Mesenteric fat pad (tissue), 1 donor: ENCODE measurements around the gene LIPT2. TPM values are rescaled to one million over a fixed set of nuclear protein-coding genes. Genes with fewer than 3 reads are reported as not detected.

ENCODE experiments used
- DNase-seq: peaks from one replicate; pipeline ENCODE4 v3.0.0-alpha.2; 2020; ENCODE audit warnings: low spot score
- total RNA-seq: library from RNA; stranded (reverse); fragmentation: NEBNext Ultra II Directional; extraction: Animal tissue kit (Norgen Biotek cat#: 25700); gene quantifications from one replicate; pipeline ENCODE4 v1.2.1, GENCODE V29; 2021
- donor health status: DM: yes; HTN: yes; CAD: no.

Gene LIPT2
- total RNA-seq, 1 donor from 2014 or later: 1.3 TPM

DNA sequence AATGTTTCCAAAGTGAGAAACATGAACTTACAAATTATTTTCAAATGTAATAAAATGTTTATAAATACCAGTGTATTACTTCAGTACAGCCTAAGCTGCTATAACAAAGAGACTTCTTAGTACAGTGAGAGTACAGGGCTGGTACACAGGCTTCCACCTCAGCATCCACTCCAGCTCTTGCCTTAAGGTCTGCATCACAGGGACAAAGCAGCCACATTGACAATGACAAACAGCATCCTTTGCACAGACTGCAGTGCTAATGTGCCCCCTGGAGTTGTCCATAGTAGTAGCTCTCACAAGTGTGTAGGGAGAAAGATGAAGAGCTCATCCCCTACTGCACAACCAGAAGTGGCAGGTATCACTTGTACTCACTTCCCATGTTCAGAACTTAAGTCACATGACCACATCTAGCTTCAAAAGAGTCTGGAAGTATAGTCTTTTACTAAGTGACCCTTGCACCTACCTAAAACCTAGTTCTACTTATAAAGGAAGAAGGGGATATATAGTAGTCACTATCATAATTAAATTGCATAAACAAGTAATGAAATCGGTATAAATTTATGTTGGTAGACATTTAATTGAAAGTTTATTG lies 10.7 kb upstream of the LIPT2 start:
- DNase-seq: no peak

DNA sequence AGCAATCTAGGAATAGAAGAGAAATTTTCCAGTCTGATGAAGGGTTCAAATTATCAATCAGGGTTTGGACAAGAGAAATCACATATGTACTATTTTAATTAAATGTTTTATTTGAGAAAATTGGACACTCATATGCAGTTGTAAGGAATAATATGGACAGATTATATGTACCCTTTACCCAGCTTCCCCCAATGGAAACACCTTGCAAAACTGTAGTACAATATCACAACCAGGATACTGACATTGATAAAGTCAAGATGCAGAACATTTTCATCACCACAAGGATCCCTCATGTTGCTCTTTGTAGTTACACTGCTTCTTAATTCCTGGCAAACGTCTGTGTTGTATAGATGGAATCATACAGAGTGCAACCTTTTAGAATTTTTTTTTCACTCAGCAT lies 1.4 kb upstream of the LIPT2 start:
- no peak for DNase-seq

DNA sequence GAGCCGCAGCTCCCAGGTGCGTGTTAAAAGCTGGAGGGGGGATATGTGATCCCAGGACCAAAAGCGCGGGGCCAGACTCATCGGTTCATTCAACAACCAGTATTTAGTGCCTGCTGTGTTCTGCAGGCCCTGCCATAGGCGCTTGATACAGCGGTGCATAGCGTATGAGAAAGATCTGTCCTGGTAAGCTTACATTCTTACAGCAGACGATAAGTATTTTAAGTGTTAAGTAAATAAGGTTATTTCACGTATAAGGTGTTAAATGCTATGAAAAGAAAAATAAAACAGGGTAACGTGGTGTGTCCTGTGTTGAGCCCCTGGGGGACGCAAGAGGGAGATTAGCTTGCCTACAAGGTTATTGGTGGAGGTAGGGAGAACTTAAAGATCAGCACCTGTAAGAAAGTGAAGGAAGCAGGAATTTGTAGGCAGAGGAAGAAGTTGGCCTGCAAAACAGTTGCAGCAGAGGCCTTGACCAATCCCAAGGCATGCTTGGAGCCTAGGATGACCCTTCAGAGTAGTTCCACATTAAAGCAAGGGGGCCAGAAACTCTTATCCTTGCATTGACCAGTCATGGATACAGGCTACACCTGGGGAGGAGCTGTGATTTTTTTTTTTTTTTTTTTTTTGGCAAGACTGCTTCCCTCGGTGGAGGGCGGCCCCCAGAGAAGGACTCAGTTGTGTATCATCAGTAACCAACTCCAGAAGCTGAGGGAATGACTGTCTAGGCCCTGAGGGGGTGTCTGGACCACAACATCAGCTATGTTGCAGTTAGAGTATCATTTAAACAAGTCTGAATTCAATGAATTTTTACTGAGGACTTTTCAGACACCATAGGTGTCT lies 487 bp upstream of the LIPT2 start:
- DNase-seq: no peak

DNA sequence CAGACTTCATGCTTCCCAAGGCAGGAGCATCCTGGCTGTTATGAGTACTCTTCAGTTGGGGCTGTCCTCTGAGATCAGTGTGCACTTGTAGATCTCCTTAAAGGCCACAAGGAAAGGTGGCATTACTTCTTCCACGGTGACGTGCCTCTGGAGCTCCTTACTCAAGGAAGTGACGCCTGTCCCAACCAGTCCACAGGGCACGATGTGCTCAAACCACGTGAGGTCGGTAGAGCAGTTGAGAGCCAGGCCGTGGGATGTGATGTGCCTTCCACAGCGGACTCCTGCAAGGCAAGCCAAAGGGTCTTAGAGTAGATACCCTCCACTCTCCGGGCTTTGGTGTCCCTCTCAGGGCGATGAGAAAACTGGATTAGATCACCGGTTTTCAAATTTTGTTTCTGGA lies 1.4 kb downstream of the LIPT2 start:
- DNase-seq: no peak

DNA sequence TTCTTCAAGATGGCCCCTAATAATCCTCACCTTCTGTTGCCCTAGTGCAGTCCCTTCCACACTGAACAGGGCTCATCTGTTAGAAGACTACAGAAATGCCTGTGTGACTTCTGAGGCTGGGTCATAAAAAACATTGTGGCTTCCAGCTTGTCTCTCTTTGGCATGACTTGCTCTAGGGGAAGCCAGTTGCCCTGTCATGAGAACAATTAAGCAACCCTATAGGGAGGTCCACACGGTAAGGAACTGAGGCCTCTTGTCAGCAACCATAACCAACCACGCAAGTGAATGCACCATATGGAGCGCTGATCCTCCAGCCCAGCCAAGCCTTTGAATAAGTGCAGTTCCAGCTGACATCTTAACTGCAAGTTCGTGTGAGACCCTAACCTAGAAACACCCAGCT lies 2.6 kb downstream of the LIPT2 start:
- DNase-seq: no peak

DNA sequence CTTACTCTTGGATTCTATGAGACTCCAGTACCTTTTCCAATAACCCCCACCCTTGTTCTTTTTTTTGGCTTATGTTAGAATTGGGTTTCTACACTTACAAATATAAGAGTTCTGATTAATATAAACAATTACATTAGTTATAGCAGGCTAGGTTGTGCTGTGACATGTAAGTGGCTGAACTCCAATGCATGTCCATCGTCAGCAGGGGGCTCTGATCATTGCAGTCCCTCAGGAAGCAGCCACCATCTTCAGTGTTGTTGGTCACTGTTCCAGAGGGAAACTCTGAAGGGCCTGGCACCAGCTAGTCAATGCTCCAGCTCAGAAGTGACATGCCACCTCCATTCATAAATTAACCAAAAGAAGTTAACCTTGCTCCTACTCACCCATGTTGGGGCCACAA lies 5.6 kb downstream of the LIPT2 start:
- no peak for DNase-seq

DNA sequence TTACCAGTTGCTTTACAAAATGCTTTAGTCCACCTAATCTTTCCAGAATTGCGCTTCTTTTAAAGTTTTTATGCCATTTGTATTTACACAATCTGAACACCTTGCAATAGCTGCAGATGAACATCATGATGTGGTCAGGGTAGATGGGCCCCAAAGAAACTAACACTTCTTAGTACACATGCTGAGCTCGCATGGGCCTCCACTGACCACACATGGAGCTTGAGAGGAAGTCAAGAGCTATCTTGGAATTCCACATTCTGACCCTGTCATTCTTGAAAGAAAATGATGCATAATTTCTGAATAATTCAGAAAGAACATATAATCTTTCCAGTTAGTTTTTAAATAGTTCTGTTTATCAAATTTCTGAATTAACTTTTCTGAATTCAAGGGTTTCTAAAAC lies 7.7 kb downstream of the LIPT2 start:
- DNase-seq: no peak

DNA sequence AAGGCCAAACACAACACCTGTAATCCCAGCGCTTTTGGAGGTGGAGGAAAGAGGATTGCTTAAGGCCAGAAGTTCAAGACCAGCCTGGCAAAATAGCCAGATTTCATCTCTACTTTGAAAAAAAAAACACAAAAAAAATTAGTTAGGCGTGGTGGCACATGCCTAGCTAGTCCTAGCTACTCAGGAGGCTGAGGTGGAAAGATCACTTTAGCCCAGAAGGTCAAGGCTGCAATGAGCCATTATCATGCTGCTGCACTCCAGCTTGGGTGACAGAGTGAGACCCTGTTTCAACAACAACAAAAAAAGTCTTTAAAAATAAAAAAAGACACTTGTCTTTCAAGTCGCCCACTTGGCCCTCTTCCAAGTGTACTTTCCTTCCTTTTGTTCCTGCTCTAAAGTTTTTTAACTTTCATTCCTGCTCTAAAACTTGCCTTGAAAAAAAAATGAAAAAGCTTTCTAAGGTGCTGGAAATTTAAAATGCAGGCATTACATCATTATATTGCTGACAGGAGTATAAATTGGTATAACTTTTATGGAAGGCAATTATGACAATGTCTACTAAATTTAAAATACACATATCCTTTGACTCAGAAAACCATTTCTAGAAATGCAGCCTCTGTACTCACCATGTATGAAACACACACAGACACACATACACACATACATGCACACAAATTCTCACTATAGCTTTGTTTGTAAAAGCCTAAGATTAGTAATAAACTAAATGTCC lies 12.7 kb downstream of the LIPT2 start:
- no peak for DNase-seq

DNA sequence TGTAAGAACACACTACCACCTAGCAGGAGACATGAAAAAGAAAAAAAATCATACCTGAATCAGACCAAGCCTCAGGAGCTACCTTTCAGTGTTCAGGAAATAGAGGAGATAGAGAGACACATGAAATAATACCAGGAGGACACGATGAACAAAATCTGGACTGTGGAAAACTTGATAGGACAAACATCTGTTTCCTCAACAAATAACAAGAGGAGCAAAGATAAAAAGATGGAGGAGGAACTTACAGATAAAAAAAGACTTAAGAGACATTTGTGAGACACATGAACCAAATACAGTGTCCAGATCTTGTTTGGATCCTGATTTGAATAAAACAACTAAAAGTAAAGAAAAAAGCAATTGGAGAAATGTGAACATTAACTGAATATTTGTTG lies 13.8 kb downstream of the LIPT2 start:
- DNase-seq: no peak

DNA sequence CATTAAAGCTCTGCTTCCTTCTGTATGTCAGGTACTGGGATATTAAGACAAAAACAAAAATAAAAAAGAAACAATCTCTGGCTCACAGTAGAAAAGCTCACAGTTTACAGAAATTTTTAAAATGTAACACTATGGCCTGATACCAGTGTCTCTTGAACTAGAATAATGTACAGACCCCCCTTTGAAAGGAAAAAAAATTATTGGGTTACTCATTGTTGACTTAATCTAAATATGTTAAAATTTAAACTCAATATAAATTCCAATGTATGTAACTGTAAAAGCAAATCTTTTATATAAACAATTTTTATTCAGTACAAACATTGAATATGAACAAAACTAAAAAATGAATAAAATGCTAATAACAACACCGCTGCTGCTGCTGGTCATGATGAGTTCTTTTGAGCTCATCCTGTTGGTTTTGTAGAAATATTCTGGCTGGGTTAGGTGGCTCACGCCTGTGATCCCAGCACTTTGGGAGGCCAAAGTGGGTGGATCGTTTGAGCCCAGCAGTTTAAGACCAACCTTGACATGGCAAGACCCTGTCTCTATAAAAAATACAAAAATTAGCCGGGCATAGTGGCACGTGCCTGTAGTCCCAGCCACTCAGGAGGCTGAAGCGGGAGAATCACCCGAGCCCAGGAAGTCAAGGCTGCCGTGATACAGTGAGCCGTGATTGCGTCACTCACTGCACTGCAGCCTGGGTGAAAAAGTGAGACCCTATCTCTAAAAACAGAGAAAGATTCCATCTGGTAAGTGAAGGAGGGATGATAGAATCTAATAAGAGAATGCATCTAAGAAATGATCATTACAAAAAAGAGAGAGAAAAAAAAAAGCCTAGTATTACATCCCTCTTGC lies 14.4 kb downstream of the LIPT2 start:
- DNase-seq: no peak

DNA sequence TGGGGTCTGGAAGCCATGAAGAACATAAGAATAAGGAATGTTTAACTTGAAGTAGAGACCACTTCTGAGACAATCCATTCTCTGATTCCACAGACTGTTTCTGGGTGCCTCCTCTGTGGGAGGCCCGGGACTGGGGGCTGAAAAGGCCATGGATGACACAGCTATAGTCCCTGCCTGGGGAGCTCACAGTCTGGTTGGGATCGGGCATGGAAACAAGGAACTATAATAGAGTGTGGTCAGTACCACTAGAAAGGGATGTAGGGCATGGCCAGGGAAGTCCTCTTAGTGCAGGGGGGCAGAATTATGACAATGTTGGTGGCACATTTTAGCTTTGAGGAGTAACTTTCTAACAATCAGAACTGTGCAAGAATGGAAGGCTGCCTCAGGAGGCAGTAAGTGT lies 17.0 kb downstream of the LIPT2 start:
- DNase-seq: no peak

DNA sequence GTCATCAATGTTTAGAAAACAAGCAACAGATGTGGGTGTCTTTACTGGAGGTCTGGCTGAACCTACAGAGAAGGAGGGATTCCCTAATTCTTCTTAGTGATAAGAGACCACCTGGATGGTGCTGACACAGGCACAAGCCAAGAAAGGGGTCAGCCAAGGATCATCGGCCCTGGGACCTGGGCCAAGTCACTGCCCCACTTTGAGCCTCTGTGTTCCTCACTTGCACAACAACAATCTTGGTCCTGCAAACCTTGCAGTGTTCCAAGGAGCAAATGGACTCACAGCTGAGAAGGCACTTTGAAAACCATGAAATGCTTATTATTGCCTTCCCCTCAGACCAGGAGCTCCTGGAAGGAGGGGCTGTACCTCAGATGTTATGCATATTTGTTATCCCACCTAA lies 19.2 kb downstream of the LIPT2 start:
- DNase-seq: no peak

DNA sequence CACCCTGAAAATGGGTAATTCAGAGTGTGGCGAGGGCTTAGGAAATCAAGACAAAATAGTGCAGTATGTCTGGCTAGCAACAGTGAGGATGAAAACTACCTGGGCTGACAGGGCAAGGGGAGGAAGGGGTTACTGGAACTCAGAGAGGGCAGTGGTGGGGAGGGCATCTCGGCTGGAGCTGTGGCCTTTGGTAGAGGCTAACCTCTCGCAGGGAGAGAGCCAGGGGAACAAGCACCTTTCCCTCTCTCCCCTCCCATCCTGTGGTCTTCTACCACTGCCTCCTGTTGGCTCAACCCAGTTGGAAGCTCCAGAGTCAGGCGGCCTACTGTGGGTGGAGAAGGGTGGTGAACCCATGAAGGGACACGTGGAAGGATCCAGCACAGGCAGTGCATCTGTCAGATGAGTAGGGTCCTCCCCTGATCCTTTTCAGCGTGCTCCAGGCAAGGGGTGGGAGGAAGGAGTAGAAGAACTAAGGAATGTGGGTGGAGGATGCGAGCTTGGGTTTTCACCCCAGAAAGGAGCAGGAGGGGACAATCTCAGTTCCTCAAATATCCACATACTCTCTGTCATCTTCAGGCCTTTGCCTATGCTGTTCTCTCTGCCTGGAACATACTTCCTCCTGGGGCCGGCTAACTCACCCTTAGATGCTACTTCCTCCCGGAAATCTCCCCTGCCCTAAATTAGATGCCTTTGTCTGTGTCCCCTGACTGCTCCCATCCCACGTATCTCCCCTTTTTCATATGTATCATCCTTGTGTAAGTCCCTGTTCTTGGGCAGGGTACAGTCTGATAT lies 19.9 kb downstream of the LIPT2 start:
- DNase-seq: no peak

DNA sequence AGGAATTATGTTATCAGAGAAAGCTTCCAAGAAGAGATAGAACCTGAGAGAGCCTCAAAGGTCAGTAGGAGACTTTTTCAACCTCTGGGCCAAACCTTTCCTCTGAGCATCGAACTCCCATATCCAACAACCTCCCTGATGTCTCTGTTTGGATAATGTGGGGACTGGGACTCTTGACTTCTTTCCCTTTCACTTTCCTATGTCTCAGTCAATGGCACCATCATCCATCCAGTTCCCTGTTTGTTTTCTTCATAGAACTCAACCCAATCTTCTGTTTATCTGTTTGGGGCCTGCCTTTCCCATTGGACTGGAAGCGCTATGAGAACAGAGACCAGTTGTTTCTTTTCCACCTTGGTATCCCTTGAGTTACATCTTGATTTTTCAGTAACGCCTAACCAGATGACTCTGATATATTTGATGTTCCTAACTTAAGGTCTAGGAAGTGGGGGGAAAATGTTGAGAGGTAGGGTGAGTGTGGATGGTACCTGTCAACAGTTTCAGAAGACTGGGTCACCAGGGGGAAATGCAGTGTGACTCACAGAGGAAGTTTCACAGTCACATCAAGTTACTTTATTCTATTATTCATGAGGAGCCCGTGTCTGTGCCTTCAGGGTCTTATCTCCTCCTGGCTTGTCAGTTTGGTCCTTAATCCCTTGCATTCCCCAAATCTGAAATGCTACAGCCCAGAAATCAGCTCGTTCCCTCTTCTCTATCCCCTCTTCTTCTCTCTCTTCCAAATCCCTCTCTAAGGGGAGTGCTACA lies 21.7 kb downstream of the LIPT2 start:
- no peak for DNase-seq

DNA sequence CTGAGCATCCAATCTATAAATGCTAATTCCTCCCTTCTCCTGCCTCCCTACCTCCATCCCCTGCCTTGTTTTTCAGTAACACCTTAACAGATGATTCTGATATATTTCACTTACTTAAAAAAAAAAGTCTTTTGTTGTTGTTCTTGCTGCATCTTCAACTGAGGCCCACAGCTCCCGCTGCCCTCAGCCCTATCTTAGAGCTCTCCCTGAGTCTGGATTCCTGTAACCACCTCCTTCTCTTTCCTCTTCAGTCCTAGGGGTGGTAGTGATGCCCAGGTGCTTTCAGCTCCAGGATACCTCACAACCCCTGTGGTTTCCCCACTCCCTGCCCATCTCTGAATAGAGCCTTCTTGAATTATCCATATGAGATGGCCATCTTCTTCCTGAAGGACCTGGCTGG lies 22.5 kb downstream of the LIPT2 start:
- no peak for DNase-seq

DNA sequence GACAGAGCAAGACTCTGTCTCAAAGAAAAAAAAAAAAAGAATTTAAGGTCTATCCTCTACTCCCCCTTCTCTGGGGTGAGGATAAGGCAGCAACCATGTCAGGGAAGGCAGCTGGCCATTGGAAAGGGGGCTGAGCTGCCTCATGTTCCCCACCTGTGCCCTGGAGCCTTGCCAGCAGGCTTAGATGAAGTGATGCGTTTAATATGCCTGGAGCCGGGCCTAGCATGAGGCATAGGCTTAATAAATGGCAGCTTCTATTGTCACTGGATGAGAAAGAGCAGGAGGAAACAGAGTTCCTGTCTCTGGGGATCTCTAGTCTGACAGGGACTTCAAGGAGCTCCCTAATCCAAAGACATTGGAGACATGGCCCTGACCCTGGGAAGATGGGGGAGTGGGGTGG lies 23.0 kb downstream of the LIPT2 start:
- DNase-seq: no peak

DNA sequence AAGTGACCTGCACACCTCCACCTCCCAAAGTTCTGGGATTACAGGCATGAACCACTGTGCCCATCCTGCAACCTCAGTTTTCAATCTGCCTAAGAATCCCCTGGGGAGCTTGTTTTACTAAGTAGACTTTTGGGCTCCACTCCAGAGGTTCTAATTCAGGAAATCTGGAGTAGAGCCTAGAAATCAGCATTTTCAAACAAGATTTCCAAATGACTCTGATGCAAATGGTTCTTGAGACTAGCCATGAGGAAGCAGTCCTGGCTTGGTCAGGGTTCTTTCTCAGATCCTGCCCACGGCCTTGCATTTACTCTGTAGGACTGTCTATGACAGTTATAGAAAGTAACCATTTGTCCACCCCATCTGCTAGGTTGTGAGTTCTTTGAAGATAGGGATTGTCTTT lies 24.6 kb downstream of the LIPT2 start:
- DNase-seq: no peak

DNA sequence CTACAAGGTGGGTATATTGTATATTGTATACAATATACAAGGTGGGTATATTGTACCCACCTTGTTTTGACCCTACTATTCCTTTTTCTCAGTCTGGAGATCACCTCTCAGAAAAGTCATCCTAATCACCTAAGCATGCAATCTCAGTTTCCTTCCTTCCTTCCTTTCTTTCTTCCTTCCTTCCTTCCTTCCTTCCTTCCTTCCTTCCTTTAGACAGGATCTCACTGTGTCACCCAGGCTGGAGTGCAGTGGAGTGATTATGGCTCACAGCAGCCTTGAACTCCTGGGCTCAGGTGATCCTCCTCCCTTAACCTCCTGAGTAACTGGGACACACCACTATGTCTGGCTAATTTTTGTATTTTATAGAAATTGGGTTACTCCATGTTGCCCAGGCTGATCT lies 25.0 kb downstream of the LIPT2 start:
- DNase-seq: no peak

DNA sequence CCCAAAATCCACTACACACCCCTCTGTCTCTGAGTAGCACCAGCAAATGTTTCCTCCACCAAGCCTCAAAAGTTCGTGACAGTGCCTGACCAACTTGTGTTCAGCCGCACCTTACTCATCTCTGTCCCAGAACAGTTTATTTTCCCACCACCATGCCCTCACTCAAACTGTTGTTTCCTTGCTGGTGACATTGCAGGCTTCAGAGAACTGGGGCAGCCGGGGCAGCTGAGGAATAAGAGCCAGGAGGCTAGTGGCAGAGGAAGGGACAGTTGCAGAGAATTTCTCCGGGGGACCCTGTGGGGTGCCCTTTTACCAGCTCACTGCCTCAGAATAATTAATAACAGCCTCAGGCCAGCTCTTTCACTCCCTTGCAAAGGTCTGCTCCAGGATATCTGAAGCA lies 25.5 kb downstream of the LIPT2 start:
- no peak for DNase-seq
